Stimulated activated CD4-positive, alpha-beta T cell treated with anti-CD3 and anti-CD28 coated beads, Interleukin-15, amount 100 ng/mL, for 48 hours (primary cell): Measurements from ENCODE around the gene C16orf54.
A peak's percentile ranks its signal among the peaks of the same experiment; 100 is the strongest.
"Not testable (repeated sequence)": the region's sequence is repeated elsewhere in the genome, so short reads cannot be mapped to it uniquely, and the experiment has no call there.

Experiments
- DNase-seq, 2 donors: peaks; one replicate each; pipeline ENCODE4 v3.0.0-alpha.2; 2020; ENCODE audit warnings: low read depth in 2 of 2

Gene C16orf54

GRCh38 chr16:29708917-29709600 is 36.7 kb downstream of the C16orf54 start:
- no peak for DNase-seq

DNA sequence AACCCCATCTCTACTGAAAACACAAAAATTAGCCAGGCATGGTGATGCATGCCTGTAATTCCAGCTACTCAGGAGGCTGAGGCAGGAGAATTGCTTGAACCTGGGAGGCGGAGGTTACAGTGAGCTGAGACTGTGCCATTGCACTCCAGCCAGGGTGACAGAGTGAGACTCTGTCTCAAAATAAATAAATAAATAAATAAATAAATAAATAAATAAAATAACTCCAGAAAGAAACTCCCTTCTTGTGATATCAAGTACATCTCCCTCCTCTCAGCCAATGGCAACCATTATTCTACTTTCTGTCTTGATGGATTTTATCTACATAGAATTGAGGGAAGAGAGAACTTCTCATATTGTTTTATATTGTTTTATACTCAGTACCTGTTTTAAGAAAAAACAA is 38.6 kb downstream of the C16orf54 start:
- DNase-seq: not testable (repeated sequence)

GRCh38 chr16:29705030-29705429 is 40.8 kb downstream of the C16orf54 start:
- no peak for DNase-seq

GRCh38 chr16:29702269-29702668 is 43.5 kb downstream of the C16orf54 start:
- DNase-seq: no peak

DNA sequence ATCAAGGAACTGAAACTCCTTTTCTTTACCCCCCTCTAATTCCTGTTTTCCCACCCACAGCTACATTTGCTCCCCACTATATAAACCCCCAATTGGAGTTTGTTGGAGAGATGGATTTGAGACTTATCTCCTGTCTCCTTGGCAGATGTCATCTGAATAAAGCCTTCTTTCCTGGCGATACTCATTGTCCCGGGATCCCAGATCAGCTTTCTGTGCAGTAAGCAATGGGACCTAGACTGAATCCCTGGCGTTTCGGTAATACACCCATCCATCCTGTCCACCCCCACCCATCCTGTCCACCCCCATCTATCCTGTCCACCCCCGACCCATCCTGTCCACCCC is 44.6 kb downstream of the C16orf54 start:
- no peak for DNase-seq

- peak; percentile 53 to 63 for DNase-seq
Observed at GRCh38 chr16:29700253-29700987, 45.4 kb downstream of the C16orf54 start.

DNA sequence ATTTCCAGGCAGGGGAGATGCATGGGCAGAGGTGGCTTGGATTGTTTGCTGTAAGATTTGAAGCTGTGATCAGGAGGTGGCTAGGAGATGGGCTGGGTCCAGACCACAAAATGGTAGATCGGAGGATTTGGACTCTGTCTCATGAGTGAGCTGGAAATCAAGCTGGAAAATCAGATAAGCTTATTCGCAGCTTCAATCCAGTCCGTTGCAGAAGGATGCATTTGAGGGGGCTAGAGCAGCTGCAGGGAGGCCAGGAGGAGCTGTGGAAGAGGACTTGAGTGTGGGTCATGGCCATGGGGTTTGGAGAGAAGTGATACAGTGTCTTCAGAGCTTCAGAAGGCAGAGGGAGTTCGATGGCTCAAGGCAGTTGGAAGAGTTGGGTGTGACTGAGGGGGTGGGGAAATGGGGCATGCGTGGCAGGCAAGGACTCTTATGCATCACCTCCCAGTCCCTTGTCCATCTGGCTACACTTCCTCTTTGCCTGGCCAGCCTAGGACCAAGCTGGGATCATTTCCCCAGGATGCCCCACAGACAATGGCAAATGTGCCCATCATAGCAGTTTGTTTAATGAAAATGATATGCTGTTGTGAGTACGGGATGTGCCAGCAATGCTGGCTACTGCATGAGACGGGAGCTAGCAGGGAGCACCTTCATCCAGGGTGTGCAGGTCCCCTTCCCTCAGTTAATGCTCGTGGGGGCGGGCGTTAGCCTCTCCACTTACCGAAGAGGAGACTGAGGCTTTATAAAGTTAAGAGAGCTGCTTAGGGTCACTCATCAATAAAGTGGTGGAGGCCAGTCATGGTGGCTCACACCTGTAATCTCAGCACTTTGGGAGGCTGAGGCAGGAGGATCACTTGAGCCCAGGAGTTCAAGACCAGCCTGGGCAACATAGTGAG is 46.2 kb downstream of the C16orf54 start:
- no peak for DNase-seq

DNA sequence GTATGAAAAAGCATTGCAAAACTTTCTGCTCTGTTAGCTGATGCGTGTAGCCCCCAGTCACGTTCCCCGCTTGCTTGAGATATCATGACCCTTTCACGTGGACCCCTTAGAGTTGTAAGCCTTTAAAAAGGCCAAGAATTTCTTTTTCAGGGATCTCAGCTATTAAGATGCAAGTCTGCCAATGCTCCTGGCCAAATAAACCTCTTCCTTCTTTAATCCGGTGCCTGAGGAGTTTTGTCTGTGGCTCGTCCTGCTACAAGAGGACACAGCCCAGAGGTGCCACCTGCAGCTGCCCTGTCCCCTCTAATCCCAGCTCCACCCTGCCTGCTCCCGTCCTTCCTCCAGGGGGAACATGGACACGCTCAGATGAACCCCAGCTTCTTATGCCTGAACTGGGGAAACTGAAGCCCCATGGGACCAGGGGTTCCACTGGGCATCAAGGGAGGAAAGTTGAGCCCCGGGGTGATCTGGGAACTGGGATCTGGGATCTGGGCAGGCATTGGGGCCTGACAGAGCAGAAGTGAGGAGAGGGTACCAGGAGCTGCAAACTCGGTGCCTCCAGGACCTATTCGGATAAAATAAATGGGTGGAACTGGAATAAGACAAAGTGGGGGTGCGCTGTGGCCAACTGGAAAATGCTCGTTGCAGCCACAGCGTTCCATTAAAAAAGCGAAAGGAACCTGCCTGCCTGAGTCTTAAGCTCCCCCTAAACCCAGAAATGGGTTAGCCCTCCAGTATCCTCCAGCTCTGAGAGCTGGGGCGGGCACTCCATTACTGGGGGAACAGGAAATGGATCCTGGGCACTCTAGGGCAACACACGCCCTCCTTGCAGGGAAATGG is 47.1 kb downstream of the C16orf54 start:
- no peak for DNase-seq

DNA sequence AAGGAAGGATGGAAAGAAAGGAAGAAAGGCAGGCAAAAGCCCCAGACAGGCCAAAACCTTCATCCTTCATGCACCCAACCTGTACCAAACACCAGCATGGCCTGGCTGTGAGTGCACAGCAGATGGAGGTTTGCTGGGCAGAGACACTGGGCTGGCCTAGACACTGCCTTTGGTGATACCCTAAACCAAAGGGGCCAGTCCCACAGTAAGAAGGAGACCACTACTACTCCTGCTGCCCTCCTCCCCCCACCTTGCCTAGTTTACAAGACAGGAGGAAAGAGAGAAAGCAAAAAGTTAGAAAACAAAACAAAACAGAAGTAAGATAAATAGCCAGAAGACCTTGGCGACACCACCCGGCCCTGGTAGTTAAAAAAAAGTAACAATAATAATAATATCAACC is 47.7 kb downstream of the C16orf54 start:
- DNase-seq: no peak

DNA sequence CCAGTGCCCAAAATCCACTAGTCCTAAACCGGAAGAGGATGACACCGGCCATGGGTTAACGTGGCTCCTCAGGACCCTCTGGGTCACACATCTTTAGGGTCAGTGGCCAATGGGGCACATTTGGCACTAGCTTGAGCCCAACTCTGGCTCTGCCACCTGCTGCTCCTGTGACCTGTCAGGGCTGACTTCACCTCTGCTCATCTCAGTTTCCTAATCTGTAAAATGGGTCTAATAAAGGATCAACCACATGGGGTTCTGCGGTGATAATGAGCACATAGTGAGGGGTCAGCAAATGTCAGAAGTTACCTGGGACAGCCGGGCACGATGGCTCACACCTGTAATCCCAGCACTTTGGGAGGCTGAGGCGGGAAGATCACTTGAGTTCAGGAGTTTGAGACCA is 48.4 kb downstream of the C16orf54 start:
- DNase-seq: no peak

- no peak for DNase-seq
Observed at GRCh38 chr16:29696881-29697331, 48.9 kb downstream of the C16orf54 start.

DNA sequence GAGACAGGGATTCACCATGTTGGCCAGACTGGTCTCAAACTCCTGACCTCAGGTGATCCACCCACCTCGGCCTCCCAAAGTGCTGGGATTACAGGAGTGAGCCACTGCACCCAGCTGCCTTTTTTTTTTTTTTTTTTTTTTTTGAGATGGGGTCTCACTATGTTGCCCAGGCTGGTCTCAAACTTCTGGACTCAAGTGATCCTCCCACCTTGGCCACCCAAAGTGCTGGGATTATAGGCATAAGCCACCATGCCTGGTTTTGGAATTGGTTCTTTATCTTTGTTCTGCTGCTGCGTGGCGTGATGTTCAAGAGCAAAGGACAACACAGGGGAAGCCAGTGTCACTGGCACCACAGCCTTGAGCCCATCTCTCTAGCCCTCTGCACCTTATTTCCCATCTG is 50.1 kb downstream of the C16orf54 start:
- DNase-seq: not testable (repeated sequence)

GRCh38 chr16:29694384-29695195 is 51.2 kb downstream of the C16orf54 start:
- DNase-seq: no peak

GRCh38 chr16:29692606-29693005 is 53.2 kb downstream of the C16orf54 start:
- DNase-seq: not testable (repeated sequence)
